Caco-2 (cell line): Measurements from ENCODE around the gene ZNF606. TPM values are rescaled to one million over a fixed set of nuclear protein-coding genes. Genes with fewer than 3 reads are reported as not detected.

Experiments
- BruUV-seq: library from RNA; stranded (reverse); fragments of 400-500 nt; replicated peaks from 2 replicates; lab custom pipeline; 2021; lab: Mats Ljungman, UMichigan
- CTCF ChIA-PET: fragments of 300-600 bp; sonication (Branson Sonifier 250); formaldehyde crosslinking; loops from one replicate; lab custom pipeline; 2022; ENCODE audit warnings: antibody characterized with exemption; lab: Charles Lee
- POLR2A ChIA-PET: fragments of 300-600 bp; sonication (Branson Sonifier 250); formaldehyde crosslinking; loops from one replicate; lab custom pipeline; 2022; ENCODE audit warnings: antibody characterized with exemption; lab: Charles Lee
- DNase-seq, 2 experiments: peaks; one replicate each; pipeline versions ENCODE4 v3.0.0 to v3.0.0-alpha.2; 2020 to 2022
- H3K27me3 ChIP-seq: replicated peaks from 2 replicates; pipeline ENCODE4 v1.6.0; 2011; ENCODE audit warnings: low read length; ENCODE audit not compliant: control insufficient read depth, insufficient read depth
- H3K36me3 ChIP-seq: 2 replicates; pipeline ENCODE4 v1.5.1; 2011; ENCODE audit warnings: low read length; ENCODE audit not compliant: control insufficient read depth, insufficient read depth
- H3K4me1 ChIP-seq: fragments of 250-450 bp; sonication (Bioruptor Pico); 2 replicates; pipeline ENCODE4 v1.5.1; 2020; ENCODE audit warnings: mild to moderate bottlenecking
- H3K4me3 ChIP-seq: 2 replicates; pipeline ENCODE4 v1.5.1; 2011; ENCODE audit warnings: low read depth, mild to moderate bottlenecking, control low read depth, low read length
- H3K9me3 ChIP-seq: fragments of 250-450 bp; sonication (Bioruptor Pico); 2 replicates; pipeline ENCODE4 v1.5.1; 2020; ENCODE audit warnings: mild to moderate bottlenecking, moderate library complexity
- H3K27ac Mint-ChIP-seq: one replicate; pipeline ENCODE4 v1.8.0; 2022; ENCODE audit warnings: mixed read lengths; ENCODE audit not compliant: unreplicated experiment
- H3K27me3 Mint-ChIP-seq: one replicate; pipeline ENCODE4 v1.8.0; 2022; ENCODE audit warnings: mixed read lengths; ENCODE audit not compliant: insufficient read depth, unreplicated experiment
- H3K36me3 Mint-ChIP-seq: one replicate; pipeline ENCODE4 v1.8.0; 2022; ENCODE audit warnings: mild to moderate bottlenecking, mixed read lengths; ENCODE audit not compliant: insufficient read depth, unreplicated experiment
- H3K4me1 Mint-ChIP-seq: one replicate; pipeline ENCODE4 v1.8.0; 2022; ENCODE audit warnings: low read depth, mixed read lengths; ENCODE audit not compliant: unreplicated experiment
- H3K4me3 Mint-ChIP-seq: one replicate; pipeline ENCODE4 v1.8.0; 2022; ENCODE audit warnings: mild to moderate bottlenecking, moderate library complexity, mixed read lengths; ENCODE audit not compliant: unreplicated experiment
- H3K9me3 Mint-ChIP-seq: one replicate; pipeline ENCODE4 v1.8.0; 2022; ENCODE audit warnings: mixed read lengths; ENCODE audit not compliant: unreplicated experiment
- CTCF ChIP-seq, 2 experiments: fragments of 200-600 bp in 1 of 2; IDR thresholded peaks; 1 replicate in 1 of 2; 2 replicates in 1 of 2; pipeline versions ENCODE4 v1.5.1 to v1.8.0; 2011 to 2022; ENCODE audit warnings: antibody characterized with exemption in 1 of 2, control low read depth in 1 of 2, inconsistent platforms in 1 of 2, low read depth in 1 of 2, low read length in 1 of 2, mild to moderate bottlenecking in 1 of 2, moderate library complexity in 1 of 2; ENCODE audit not compliant: insufficient read depth in 1 of 2, severe bottlenecking in 1 of 2, unreplicated experiment in 1 of 2
- intact Hi-C: fragments of 100-400 bp; cut with micrococcal nuclease; formaldehyde crosslinking; loops from one replicate; pipeline ENCODE4 v1.10.0; 2022; ENCODE audit not compliant: unreplicated experiment
- total RNA-seq: library from RNA; stranded (reverse); gene quantifications from 2 replicates; pipeline ENCODE4 v1.2.3, GENCODE V29; 2022

Gene ZNF606
- total RNA-seq, 1 experiment from 2014 or later: 13.0 TPM

GRCh38 chr19:57992841-57993240 is 9.8 kb downstream of the ZNF606 start:
- peaks cover 43% of the 10 kb centered on the region for H3K36me3 Mint-ChIP-seq
- POLR2A ChIA-PET: no interaction called here
- no TSS peak for BruUV-seq
- DNase-seq: no peak
- H3K27ac Mint-ChIP-seq: no peak overlapping the region
- no peaks in the 10 kb centered on the region for H3K4me1 ChIP-seq
- H3K27me3 Mint-ChIP-seq: no peaks in the 10 kb centered on the region
- H3K9me3 Mint-ChIP-seq: peaks cover 61% of the 10 kb centered on the region
- H3K27me3 ChIP-seq: no peaks in the 10 kb centered on the region
- H3K4me3 Mint-ChIP-seq: no peak overlapping the region
- H3K4me3 ChIP-seq: no peak overlapping the region
- TF ChIP-seq CTCF (IDR thresholded peaks at IDR 0.05; ENCODE audit: insufficient read depth in 1 of 2, low read depth in 1 of 2, low read length in 1 of 2, severe bottlenecking in 1 of 2, unreplicated experiment in 1 of 2): no peak
- H3K4me1 Mint-ChIP-seq: no peaks in the 10 kb centered on the region
- intact Hi-C loops: no loop called here
- H3K36me3 ChIP-seq: no peaks in the 10 kb centered on the region
- CTCF ChIA-PET: no interaction called here
- peaks cover 32% of the 10 kb centered on the region for H3K9me3 ChIP-seq

DNA sequence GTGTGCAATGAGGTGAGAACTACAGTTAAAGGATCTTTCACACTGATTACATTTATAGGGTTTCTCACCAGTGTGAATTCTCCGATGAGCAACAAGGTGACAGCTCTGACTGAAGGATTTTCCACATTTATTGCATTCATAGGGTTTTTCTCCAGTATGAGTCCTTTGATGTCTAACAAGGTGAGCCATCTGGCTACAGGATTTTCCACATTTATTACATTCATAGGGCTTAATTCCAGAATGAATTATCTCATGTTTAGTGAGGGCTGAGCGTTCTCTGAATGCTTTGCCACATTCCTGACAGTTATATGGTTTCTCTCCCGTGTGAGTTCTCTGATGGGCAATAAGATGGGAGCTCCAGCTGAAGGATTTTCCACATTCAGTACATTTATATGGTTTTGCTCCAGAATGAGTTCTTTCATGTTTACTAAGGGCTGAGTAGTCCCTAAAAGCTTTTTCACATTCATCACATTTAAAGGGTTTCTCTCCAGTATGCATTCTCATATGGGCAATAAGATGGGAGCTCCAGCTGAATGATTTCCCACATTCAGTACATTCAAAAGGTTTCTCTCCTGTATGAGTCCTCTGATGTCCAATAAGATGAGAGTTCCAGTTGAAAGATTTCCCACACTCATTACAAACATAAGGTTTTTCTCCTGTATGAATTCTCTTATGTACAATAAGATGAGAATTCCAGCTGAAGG is 23.9 kb downstream of the ZNF606 start:
- H3K27me3 Mint-ChIP-seq: no peaks in the 10 kb centered on the region
- H3K36me3 ChIP-seq: peaks cover 3% of the 10 kb centered on the region; the same call in 1 of the 2 replicates
- H3K4me1 Mint-ChIP-seq: no peaks in the 10 kb centered on the region
- no peak for DNase-seq
- no peak overlapping the region for H3K27ac Mint-ChIP-seq
- H3K27me3 ChIP-seq: no peaks in the 10 kb centered on the region
- peaks cover 61% of the 10 kb centered on the region for H3K9me3 ChIP-seq
- no TSS peak for BruUV-seq
- intact Hi-C loops: no loop called here
- H3K4me3 ChIP-seq: no peak overlapping the region
- no peak overlapping the region for H3K4me3 Mint-ChIP-seq
- H3K4me1 ChIP-seq: no peaks in the 10 kb centered on the region
- ChIA-PET CTCF (no interaction called here), POLR2A (no interaction called here)
- peaks cover 37% of the 10 kb centered on the region for H3K36me3 Mint-ChIP-seq
- H3K9me3 Mint-ChIP-seq: peaks cover 79% of the 10 kb centered on the region
- TF ChIP-seq CTCF (IDR thresholded peaks at IDR 0.05; ENCODE audit: insufficient read depth in 1 of 2, low read depth in 1 of 2, low read length in 1 of 2, severe bottlenecking in 1 of 2, unreplicated experiment in 1 of 2): no peak

DNA sequence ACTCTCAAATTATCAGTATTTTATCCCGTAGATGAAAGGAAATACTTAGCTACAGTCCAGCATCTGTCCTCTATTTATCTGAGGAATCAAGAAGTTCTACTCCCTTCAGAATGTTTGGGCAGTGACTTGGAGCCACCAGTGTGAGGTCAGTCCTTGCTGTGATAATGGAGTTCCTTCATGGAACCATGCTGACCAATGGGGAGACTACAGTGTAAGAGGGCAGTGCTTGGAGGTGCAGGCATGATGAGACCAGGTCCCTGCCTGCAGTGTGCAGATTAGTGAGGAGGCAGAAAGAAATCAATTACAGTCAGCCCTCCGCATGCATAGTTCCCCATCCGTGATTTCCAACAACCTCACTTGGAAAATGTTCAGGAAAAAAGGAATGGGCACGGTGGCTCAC is 28.2 kb downstream of the ZNF606 start, which contains the start of gene C19orf18:
TSS of gene C19orf18 (minus strand) at position 101 of the 400 bp plus-strand sequence. CDS start 102 bp downstream, outside the sequence.
- TF ChIP-seq CTCF (IDR thresholded peaks at IDR 0.05; ENCODE audit: insufficient read depth in 1 of 2, low read depth in 1 of 2, low read length in 1 of 2, severe bottlenecking in 1 of 2, unreplicated experiment in 1 of 2): no peak

More for the DNA sequence above, 28.2 kb downstream of the ZNF606 start, which contains the start of gene C19orf18:
- intact Hi-C loops: no loop called here
- no peaks in the 10 kb centered on the region for H3K36me3 ChIP-seq
- ChIA-PET CTCF (no interaction called here), POLR2A (no interaction called here)
- H3K27me3 ChIP-seq: no peaks in the 10 kb centered on the region
- Mint-ChIP-seq H3K27me3 (no peaks in the 10 kb centered on the region), H3K4me1 (no peaks in the 10 kb centered on the region), H3K36me3 (peaks cover 8% of the 10 kb centered on the region), H3K9me3 (peaks cover 55% of the 10 kb centered on the region), H3K4me3 (no peak within 1 kb of the TSS), H3K27ac (no peak within 1 kb of the TSS)
- H3K4me1 ChIP-seq: no peaks in the 10 kb centered on the region
- DNase-seq: no peak
- no peak within 1 kb of the TSS for H3K4me3 ChIP-seq
- BruUV-seq: no TSS peak
- peaks cover 46% of the 10 kb centered on the region for H3K9me3 ChIP-seq
